SH-SY5Y (cell line): ENCODE results near the gene UBE2J1.
A peak's percentile ranks its signal among the peaks of the same experiment; 100 is the strongest.

Experiments
- GATA2 ChIP-seq: IDR thresholded peaks from 2 replicates; pipeline ENCODE4 v1.6.1; 2011; ENCODE audit warnings: mild to moderate bottlenecking, low read depth, low read length
- GATA3 ChIP-seq: IDR thresholded peaks from 2 replicates; pipeline ENCODE4 v1.6.1; 2011; ENCODE audit warnings: low read depth, mild to moderate bottlenecking, low read length, moderate library complexity

- TF ChIP-seq GATA3, result peak; percentile 57
- TF ChIP-seq GATA2, result peak; percentile 69
Measured at GRCh38 chr6:89375427-89376267, 23.1 kb upstream of the UBE2J1 start.
